Activated CD4-positive, alpha-beta T cell treated with anti-CD3 and anti-CD28 coated beads for 48 hours (primary cell): ENCODE results near the gene POLE3.
"Not testable (repeated sequence)": the region's sequence is repeated elsewhere in the genome, so short reads cannot be mapped to it uniquely, and the experiment has no call there.

Experiments used
- DNase-seq: peaks from one replicate; pipeline ENCODE4 v3.0.0-alpha.2; 2020

The POLE3 gene

DNA sequence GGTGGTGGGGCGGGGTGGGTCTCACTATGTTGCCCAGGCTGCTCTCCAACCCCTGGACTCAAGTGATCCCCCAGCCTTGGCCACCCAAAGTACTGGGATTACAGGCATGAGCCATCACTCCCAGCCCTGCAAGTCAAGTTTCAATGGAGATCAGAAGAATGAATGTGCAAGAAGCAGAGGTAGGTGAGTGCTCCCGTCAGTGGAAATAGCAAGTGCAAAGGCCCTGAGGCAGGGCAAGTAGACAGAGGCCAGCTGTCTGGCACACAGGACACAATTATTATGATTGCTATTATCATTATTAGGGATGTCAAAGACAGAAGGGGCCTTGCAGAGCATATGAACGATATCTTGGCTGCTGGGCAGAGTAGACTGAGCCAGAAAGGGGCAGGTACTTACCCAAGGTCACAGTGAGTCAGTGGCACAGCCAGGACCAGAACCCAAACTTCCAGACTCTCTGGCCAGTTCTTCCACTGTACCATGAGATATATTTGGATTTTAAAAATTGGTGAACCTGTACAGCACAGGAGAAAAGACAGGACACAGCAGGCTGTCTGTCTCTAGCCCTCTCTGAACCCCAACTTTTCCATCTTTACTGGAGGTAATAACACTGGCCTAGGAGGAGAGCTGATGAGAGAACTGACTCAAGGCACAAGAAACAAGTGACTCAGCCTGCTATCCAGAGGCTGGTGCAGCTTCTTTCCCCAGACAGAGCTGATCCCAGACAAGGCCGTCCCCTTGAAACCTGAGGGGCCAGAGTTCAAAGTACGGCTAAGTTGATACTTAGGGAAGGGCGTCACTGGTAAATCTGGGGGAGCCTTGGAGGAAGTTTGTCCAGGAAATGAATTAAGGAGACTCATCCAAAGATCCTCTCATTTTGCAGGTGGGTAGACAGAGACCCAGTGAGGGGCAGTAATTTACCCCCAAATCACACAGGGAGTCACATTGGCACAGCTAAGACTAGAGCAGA is 35.1 kb downstream of the POLE3 start:
- DNase-seq = no peak

GRCh38 chr9:113373676-113374392 is 36.6 kb downstream of the POLE3 start:
- no peak for DNase-seq

DNA sequence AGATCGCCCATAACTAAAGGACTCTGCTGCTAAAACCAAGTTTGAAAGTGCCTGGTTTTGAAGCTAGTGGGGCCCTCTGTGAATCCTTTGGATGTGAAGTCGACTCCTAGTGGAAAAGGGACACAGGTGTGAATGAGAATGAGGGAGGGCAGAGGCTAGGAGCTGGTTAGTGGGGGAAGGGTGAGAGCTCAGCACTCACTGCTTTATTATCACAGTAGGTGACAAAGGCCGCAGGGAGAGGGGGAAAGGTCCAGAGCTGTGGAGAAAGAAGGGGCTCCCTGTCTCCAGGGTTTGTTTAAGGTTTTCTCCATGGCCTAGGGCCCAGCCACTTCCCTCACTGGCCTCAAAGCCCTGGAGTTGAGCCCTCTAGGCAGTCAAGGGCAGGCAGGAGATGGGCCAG is 37.2 kb downstream of the POLE3 start:
- no peak for DNase-seq

DNA sequence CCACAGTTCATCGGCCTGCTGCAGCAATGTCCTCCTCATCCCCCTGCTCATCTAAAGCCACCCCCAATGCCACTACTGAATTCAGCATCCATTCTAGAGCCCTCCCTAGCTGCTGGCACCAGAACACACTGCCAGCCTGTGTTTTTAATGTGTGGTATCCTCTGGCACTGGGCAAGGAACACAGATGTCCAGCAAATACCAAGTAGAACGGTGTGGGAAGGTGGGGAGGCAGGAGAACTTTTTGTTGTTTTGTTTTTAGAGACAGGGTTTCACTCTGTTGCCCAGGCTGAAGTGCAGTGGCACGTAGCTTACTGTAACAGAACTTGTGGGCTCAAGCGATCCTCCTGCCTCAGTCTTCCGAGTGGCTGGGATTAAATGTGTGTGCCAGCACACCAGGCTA is 38.4 kb downstream of the POLE3 start:
- no peak for DNase-seq

- no peak for DNase-seq
Observed at GRCh38 chr9:113370806-113371325, 39.6 kb downstream of the POLE3 start.

DNA sequence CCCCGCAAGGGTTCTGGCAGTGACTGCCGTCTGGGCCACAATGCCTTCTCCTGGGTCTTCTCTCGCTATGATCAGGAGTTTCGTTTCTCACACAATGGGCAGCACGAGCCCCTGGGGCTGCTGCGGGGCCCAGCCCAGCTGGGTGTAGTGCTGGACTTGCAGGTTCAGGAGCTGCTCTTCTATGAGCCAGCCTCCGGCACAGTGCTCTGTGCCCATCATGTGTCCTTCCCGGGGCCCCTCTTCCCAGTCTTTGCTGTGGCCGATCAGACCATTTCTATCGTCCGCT is 40.7 kb downstream of the POLE3 start:
- no peak for DNase-seq

- no peak for DNase-seq
Observed at GRCh38 chr9:113368982-113369854, 41.3 kb downstream of the POLE3 start.

DNA sequence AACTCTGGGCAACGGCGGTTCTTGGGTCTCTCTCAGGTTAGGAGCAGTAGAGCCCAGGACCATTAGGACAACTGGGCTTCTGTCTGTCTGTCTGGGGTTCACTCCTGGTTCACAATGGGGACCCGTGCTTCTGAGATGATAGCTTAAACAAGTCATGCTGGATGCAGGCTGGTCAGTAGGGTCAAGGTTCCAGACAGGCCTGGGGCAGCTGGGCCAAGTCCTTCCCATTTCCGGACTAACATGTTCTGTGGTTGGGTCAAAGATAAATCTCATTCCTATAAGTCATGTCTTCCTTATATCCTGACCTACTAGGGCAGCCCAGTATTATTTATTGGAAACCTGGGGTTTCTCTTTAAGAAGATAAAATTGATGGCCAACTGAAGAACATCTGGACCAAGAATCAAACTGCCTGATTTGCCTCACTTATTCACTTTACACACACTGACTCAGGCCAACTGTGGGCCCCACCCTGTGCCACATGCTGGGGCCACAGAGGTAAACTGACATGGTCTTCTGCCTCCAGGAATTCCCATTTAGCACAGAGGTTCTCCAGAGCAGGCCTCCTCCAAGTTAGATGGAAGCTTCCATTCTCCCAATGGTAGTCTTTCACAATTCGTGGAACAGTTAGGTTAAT is 42.0 kb downstream of the POLE3 start:
- DNase-seq = no peak

DNA sequence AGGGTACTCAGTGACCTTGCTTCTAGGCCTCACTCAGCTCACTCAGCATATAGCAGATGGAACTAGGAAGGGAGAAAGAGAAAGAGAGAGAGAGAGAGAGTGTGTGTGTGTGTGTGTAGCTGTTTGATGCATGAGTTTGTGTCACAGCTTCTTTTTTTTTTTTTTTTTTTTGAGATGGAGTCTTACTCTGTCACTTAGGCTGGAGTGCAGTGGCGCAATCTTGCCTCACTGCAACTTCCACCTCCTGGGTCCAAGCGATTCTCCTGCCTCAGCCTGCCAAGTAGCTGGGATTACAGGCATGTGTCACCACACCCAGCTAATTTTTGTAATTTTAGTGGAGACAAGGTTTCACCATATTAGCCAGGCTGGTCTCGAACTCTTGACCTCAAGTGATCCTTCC is 44.8 kb downstream of the POLE3 start:
- not testable (repeated sequence) for DNase-seq

GRCh38 chr9:113364951-113365350 is 45.5 kb downstream of the POLE3 start:
- DNase-seq = no peak

DNA sequence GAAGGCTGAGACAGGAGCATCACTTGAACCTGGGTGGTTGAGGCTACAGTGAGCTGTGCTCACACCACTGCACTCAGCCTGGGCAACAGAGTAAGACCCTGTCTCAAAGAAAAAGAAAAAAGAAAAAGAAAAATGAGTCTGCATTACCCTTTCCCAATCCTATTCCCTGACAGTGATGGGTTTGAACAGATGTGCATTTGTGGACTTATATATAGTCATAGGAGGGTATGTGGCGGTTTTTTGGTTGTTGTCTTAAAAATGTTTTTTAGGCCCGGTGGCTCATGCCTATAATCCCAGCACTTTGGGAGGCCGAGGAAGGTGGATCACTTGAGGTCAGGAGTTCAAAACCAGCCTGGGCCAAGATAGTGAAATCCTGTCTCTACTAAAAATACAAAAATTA is 47.1 kb downstream of the POLE3 start:
- DNase-seq = no peak

DNA sequence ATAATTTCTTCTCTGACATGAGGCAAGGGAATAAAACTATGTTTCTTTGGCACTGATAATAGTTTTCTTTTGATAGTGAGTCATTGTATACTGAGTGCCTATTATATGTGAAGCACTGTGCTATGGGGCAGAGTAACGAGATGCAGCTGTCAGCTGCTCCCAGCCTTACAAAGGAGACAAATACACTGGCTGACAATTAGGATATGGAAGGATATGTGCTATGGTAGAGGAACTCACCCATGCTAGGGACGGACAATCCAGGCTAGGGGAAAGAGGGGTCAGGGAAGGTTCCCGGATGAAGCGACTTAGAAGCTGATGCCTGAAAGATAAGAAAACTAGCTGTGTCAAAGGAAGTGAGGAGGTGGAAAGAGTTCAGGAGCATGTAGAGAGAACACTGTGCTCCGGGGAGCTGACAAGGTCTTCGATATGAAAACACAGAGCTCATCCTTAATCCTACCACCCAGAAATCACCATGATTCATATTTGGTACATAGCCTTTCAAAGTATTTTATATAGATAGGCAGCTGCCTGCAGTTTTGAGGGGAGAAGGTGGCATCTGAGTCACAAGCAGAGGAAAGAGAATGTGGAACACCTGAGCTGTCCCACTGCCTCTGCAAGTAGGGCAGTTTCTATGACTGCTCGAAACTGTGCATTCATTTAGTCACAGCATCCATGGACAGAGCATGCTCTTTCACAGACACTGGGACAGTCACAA is 49.0 kb downstream of the POLE3 start:
- DNase-seq = peak; percentile 66

DNA sequence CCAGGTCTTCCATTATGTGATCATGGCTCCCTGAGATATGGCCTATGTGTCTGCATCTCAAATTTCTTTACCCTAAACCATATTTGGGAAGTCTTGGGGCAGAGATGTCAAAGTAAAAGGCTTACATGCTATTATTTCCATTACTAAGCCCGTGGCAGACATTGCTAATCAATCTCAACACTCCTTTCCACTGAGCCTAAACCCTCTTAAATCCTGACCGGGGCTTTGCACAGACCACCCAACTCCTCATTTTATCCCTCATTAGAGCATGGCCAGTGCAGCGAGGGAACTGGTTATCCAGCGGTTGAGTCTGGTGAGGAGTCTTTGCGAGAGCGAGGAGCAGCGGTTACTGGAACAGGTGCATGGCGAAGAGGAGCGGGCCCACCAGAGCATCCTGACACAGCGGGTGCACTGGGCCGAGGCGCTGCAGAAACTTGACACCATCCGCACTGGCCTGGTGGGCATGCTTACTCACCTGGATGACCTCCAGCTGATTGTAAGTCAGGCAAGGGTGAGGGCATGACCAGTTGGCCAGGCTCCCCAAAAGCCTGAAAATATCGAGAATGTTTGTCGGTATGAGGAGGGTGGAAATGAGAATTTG is 50.1 kb downstream of the POLE3 start:
- DNase-seq = no peak

DNA sequence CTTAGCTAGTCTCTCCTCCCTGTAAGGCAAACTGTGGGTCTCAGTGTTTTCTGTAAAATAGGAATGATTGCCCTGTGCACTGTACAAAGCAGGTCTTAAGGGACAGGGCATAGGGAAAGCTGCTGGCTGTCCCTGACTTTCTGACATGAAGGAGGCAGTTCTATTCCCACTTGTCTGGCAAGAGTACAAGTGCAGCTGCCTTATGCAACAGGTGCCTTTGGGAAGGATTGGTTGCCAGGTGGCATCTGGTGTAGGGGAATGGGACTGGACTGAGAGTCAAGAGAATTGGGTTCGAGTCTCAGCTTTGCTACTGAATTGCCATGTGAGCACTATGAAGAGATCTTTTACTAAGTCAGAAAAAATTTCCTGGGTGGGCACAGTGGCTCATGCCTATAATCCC is 51.1 kb downstream of the POLE3 start:
- no peak for DNase-seq
